Ishikawa (cell line): ENCODE measurements around the gene GNAT1.

Experiments used
- EGR1 ChIP-seq: IDR thresholded peaks from 2 replicates; pipeline ENCODE4 v1.6.1; 2012
- RAD21 ChIP-seq: IDR thresholded peaks from 2 replicates; pipeline ENCODE4 v1.6.1; 2012; ENCODE audit warnings: low read depth
- TAF1 ChIP-seq: IDR thresholded peaks from 2 replicates; pipeline ENCODE4 v1.6.1; 2012; ENCODE audit warnings: low read depth, mild to moderate bottlenecking
- TCF12 ChIP-seq: IDR thresholded peaks from 2 replicates; pipeline ENCODE4 v1.6.1; 2012; ENCODE audit warnings: low read depth
- TEAD4 ChIP-seq: IDR thresholded peaks from 2 replicates; pipeline ENCODE4 v1.6.1; 2012
- TF ChIP-seq, protein P1 (sequence below): IDR thresholded peaks from 2 replicates; pipeline ENCODE4 v1.6.1; 2012; ENCODE audit warnings: low read depth, mild to moderate bottlenecking

DNA sequence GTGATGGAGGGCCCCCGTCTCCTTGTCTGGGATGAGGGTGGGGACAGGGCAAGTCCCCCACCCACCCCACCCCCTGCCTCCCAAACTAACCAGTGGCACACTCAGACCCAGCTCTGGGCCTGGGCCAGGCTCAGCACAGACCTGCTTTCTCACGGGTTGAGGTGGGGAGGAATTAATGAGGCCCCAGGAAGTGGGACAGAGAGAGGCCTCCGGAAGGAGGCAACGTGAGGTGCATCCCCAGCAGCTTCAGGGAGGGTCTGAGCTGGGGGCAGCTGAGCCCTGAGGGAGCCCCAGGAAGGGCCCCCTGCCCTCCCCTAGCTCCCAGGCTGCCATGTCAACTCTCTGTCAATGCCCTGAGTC lies 29.6 kb downstream of the GNAT1 start:
- no peak for TF ChIP-seq EGR1
- no peak for TF ChIP-seq TCF12
- no peak for TF ChIP-seq RAD21
- TF ChIP-seq TEAD4, result no peak
- no peak for TF ChIP-seq TAF1
- TF ChIP-seq, protein P1, sequence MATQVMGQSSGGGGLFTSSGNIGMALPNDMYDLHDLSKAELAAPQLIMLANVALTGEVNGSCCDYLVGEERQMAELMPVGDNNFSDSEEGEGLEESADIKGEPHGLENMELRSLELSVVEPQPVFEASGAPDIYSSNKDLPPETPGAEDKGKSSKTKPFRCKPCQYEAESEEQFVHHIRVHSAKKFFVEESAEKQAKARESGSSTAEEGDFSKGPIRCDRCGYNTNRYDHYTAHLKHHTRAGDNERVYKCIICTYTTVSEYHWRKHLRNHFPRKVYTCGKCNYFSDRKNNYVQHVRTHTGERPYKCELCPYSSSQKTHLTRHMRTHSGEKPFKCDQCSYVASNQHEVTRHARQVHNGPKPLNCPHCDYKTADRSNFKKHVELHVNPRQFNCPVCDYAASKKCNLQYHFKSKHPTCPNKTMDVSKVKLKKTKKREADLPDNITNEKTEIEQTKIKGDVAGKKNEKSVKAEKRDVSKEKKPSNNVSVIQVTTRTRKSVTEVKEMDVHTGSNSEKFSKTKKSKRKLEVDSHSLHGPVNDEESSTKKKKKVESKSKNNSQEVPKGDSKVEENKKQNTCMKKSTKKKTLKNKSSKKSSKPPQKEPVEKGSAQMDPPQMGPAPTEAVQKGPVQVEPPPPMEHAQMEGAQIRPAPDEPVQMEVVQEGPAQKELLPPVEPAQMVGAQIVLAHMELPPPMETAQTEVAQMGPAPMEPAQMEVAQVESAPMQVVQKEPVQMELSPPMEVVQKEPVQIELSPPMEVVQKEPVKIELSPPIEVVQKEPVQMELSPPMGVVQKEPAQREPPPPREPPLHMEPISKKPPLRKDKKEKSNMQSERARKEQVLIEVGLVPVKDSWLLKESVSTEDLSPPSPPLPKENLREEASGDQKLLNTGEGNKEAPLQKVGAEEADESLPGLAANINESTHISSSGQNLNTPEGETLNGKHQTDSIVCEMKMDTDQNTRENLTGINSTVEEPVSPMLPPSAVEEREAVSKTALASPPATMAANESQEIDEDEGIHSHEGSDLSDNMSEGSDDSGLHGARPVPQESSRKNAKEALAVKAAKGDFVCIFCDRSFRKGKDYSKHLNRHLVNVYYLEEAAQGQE, result no peak
